ENCODE measurements around the gene CAMTA1.

CAMTA1 gene

GRCh38 chr1:7531562-7532340 is 746.5 kb downstream of the CAMTA1 start:
- no peak for DNase-seq

DNA sequence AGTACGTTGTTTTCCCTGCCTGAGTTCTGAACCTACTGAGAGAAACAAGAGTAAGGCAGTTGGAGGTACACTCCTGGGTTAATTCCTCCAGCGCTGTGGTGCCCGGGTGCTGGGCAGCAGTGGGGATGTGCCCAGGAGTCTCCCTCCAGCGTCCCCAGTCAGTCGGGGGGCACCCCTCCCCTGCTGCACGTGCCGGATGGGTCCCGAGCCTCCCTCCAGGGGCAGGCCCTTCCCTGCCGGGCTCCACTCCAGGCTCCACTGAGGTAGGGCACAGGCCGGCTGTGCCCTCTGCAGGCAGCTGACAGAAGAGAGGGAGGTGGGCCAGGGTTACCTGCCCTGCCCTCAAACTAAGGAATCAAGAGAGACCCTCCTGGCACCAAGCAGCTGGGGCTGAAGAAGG is 747.8 kb downstream of the CAMTA1 start:
- DNase-seq: no peak

GRCh38 chr1:7534061-7534825 is 749.0 kb downstream of the CAMTA1 start:
- no peak for DNase-seq

- DNase-seq: no peak
Observed at GRCh38 chr1:7535016-7535415, 749.8 kb downstream of the CAMTA1 start.

GRCh38 chr1:7535934-7536878 is 751.0 kb downstream of the CAMTA1 start:
- no peak for DNase-seq

DNA sequence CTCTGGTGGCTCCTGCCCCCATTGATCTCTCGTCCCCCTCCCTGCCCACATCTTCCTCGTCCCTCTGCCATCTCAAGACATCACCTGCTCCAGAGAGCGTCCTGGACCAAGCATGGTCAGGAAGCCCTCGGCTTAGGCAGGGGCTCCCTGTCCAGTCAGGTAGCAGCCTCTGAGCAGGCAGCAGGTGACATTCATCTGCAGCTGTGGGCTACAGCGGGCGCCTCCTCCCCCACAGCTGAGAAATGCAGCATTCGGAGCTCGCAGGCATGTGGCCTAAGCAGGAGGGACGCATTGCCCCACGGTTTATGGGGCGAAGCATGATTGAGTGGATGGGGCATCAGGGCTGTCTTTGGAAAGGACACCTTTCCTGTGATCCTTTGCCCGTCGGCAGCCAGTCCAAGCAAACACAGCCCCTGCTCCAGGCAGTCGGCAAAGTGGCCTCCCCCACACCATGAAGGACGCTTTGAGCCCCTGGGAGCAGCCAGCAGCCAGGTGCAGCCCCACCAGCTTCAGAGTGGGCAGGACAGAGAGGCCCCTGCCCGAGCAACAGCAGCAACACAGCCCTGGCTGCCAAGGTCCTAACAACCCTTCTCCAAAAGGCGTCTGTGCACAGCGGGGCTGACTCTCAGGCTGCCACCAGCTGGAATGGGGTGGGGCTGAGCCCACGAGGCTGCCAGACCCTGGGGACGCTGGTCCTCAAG is 751.8 kb downstream of the CAMTA1 start:
- no peak for DNase-seq

GRCh38 chr1:7538033-7538432 is 752.8 kb downstream of the CAMTA1 start:
- DNase-seq: no peak

DNA sequence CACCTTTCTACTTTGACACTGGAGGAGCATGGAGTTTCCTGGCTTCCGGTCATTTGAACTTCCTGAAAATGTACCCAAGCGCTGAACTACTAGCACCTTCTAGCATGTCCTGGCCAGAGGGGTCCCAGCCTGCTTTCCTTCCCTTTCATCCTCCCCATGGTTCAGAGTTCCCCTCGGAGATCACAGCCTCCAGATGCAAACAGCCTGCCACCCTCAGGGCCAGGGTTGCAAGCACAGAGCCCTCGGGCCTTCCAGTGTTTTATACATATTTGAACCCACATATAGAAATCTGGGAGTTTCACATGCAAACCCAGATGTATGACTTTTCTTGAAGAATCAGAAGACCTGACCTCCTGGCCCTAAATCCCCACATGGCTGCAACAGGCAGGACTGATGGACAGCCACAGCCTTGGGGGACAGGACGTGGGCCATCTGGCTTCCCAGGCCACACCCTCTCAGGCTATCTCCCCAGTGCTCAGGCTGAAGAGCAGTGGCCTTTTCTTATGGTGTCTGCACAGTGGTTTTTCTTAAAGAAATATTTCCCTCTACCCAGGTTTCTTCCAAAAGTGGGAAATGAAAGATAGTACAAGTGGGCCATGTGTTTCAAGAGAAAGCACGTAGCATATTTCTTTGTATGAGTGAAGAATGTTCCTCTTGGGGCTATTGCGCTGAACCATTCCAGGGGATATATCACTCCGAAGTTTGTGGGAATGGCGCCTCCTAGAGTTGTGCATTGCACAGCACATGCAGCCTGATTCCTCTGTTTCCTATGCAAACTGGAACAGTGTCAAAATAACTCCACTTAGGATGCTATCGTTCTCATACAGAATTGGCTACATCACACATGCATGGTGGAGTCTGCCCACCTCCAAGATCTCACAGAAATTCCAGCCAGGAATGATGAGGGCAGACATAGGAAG is 753.9 kb downstream of the CAMTA1 start:
- DNase-seq: no peak

DNA sequence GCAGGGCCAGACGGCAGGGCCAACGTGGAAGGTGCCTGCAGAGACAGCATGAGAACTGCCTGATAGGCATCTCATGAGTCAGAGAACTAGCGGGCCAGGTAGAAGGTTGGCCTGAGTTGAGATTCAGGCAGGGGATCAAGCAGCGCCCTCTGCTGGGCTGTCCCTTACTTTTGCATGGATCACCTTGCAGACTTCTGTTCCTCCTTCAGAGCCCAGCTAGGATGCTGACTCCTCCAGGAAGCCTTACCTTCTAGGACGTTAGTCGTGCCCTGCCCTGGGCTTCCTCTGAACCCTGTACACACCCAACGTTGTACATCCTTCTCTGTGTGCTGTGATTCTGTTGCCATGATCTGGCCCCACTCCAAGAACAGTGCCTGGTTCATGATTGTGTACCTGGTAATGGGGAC is 754.5 kb downstream of the CAMTA1 start:
- no peak for DNase-seq

DNA sequence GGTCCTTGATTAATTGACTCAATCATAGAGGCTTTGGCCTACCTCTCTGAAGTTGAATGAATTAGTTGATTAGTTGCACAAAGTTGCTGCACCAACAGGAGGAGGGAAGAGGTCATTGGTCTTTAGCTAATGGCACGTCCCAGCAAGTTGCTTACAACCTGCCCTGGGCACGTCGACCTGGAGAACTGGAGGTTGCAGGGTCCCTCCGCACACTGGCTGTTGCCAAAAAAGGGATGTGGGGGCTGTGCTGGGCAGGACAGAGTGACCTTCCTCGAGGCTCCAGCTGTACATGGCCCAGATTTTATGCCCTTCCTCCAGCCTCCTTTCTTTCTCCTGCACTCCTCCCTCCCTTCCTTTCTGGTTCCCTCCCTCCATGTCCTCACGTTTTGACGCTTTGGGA is 755.6 kb downstream of the CAMTA1 start:
- DNase-seq: no peak

- no peak for DNase-seq
Observed at GRCh38 chr1:7541629-7542028, 756.4 kb downstream of the CAMTA1 start.

DNA sequence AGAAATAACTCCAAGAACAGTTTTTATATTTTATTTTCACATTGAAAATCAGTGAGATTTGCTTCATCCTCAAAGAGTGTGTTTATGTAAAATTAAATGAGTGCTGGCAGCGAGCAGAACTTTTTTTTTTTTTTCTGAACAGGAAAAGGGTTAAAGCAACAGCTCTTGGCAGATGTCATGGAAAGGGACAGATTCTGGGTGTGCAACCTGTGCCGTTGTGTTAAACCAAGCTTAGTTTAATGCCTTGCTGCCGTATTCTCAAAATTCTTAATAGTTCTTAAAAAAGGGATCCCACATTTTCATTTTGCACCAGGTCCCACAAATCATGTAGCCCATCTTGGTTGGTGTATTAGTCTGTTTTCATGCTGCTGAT is 758.5 kb downstream of the CAMTA1 start:
- no peak for DNase-seq

- no peak for DNase-seq
Observed at GRCh38 chr1:7549277-7550161, 764.3 kb downstream of the CAMTA1 start.

DNA sequence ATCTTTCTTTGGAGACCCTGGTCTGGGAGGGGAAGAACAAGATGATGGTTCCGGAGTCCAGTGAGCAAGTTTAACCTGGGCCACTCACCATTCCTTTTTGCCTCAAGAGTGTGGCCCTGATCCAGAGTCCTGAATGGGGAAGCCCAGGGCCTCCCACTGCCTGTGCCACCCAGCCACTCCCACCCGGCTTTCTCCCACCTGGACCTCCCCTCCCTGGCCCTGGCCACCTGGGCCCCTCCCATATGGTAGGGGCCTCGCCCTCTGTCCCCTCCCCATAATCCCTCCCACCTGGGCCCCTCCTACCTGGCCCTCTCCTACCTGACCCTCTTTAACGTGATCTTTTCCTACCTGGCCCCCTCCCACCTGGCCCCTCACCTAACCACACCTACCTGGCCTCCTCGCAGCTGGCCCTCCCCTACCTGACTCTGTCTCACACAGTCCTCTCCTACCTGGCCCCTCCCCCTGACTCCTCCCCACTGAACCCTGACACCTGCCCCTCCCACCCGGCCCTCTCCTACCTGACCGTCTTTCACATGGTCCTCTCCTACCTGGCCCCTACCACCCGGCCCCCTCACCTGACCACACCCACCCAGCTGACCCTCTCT is 765.1 kb downstream of the CAMTA1 start:
- DNase-seq: no peak

GRCh38 chr1:7550981-7551380 is 765.7 kb downstream of the CAMTA1 start:
- no peak for DNase-seq

- no peak for DNase-seq
Observed at GRCh38 chr1:7551442-7551841, 766.2 kb downstream of the CAMTA1 start.

DNA sequence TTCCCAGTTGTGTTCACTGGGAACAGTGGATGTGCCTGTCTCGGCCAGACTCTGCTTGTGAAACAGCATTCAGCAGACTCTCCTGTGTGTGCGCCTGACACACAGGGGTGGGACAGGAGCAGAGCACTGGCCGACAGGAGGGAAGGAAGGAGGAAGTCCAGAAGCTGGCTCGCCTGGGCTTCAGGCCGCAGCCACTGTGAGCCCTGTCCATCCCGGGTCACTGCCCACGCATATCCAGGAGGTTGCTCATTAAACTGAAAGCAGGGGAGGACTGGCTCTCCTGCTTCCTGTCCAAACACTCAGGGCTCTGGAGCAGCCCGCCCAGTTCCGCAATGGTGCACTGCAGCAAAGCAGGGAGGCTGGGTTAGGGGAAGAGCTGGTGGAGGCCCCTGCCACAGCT is 767.1 kb downstream of the CAMTA1 start:
- no peak for DNase-seq

GRCh38 chr1:7553042-7553690 is 767.9 kb downstream of the CAMTA1 start:
- no peak for DNase-seq
